SU-DHL-6 (cell line): ENCODE results near the gene XIRP2.

Experiments used
- CTCF ChIP-seq: fragments of 200-600 bp; sonication (generic); IDR thresholded peaks from one replicate; pipeline ENCODE4 v1.5.1; 2017; ENCODE audit warnings: antibody characterized with exemption, mild to moderate bottlenecking, low read length, moderate library complexity; ENCODE audit not compliant: insufficient read depth, poor library complexity, severe bottlenecking
- EZH2phosphoT487 ChIP-seq: fragments of 200-600 bp; sonication (generic), shearing (Covaris generic); conservative IDR thresholded peaks from 2 replicates; pipeline ENCODE4 v1.6.1; 2018; ENCODE audit warnings: mild to moderate bottlenecking, antibody characterized with exemption, low read length, moderate library complexity, mixed read lengths

GRCh38 chr2:167187049-167187727 lies 298.9 kb downstream of the XIRP2 start:
- no peak for TF ChIP-seq EZH2phosphoT487
- TF ChIP-seq CTCF = no peak
